AG04450 (cell line): Measurements from ENCODE around the gene CSNK1D. TPM values are rescaled to one million over a fixed set of nuclear protein-coding genes. Genes with fewer than 3 reads are reported as not detected.

Experiments used
- CTCF ChIA-PET: fragments of 300-600, 350-600 bp; formaldehyde crosslinking; extraction: SDS; loops from one replicate; lab custom pipeline; 2022; ENCODE audit warnings: antibody characterized with exemption, inconsistent platforms; lab: Charles Lee
- POLR2A ChIA-PET: fragments of 350-600 bp; formaldehyde crosslinking; extraction: SDS; loops from one replicate; lab custom pipeline; 2021; ENCODE audit warnings: antibody characterized with exemption, inconsistent platforms; lab: Yijun Ruan, JAX
- DNase-seq: peaks from one replicate; pipeline ENCODE4 v3.0.0-alpha.2; 2011; ENCODE audit warnings: low read depth, low spot score
- H3K27ac ChIP-seq: one replicate; pipeline ENCODE4 v1.5.1; 2012; ENCODE audit warnings: low read depth, low read length, control low read depth
- H3K27me3 ChIP-seq: one replicate; pipeline ENCODE4 v1.6.0; 2012; ENCODE audit warnings: low read length; ENCODE audit not compliant: control insufficient read depth, insufficient read depth
- H3K4me3 ChIP-seq: 2 replicates; pipeline ENCODE4 v1.5.1; 2011; ENCODE audit warnings: mild to moderate bottlenecking, low read depth, low read length, control low read depth
- H3K9me3 ChIP-seq: 2 replicates; pipeline ENCODE4 v1.5.1; 2012; ENCODE audit warnings: low read length; ENCODE audit not compliant: control insufficient read depth, insufficient read depth
- CTCF ChIP-seq: IDR thresholded peaks from 2 replicates; pipeline ENCODE4 v1.5.1; 2011; ENCODE audit warnings: low read depth, low read length, control low read depth, inconsistent platforms
- polyA plus RNA-seq: library from polyadenylated mRNA; depleted of rRNA; stranded (reverse); fragments of >200 nt; gene quantifications from 2 replicates; pipeline ENCODE4 v1.2.3, GENCODE V29; 2011

Gene CSNK1D
- polyA plus RNA-seq, 1 experiment = 74.4 TPM

GRCh38 chr17:82314012-82314726, 40.7 kb upstream of the CSNK1D start:
- Histone ChIP-seq H3K27ac (no peak overlapping the region), H3K4me3 (no peak overlapping the region), H3K9me3 (peaks cover 21% of the 10 kb centered on the region), H3K27me3 (peaks cover 51% of the 10 kb centered on the region)
- TF ChIP-seq CTCF = no peak
- DNase-seq = no peak
- ChIA-PET POLR2A (no interaction called here), CTCF (no interaction called here)

DNA sequence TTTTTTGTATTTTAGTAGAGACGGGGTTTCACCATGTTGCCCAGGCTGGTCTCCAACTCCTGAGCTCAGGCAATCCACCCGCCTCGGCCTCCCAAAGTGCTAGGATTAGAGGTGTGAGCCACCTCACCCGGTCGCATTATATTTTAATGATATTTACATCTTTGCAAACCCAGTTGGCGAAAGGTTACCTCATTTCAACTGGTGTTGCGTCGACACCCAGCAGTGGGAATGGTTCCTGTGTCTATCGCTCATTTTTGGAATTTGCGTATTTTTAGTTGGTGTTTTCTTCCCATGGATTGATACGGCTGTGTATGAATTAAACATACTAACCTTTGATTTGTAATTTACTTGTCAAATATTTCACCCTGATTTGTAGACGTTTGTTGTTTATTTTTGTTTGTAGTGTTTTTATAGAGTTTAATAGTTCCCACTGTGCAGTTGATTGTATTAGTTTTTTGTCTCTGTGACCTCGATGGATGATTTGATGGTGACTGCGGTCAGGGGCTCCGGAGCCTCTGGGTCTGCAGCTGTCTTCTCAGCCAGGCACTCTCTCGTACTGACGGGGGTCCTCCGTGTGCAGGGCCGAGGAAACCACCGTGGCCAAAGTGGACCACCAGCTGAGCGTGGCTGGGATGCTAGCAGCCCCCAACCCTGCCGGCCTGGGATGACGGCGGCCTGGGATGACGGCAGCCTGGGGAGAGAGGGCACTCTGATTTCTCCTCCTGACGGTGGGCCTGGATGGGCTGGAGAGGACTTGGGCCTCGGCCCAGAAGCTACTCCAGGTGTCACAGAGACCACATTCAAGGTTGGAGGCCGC, 39.9 kb upstream of the CSNK1D start:
- H3K9me3 ChIP-seq = peaks cover 16% of the 10 kb centered on the region; the same call in 1 of the 2 replicates
- no peak overlapping the region for H3K4me3 ChIP-seq
- no peak for TF ChIP-seq CTCF
- H3K27me3 ChIP-seq = peaks cover 51% of the 10 kb centered on the region
- DNase-seq = no peak
- no peak overlapping the region for H3K27ac ChIP-seq
- ChIA-PET POLR2A (no interaction called here), CTCF (no interaction called here)

- Histone ChIP-seq H3K9me3 (peaks cover 3% of the 10 kb centered on the region; the same call in 1 of the 2 replicates), H3K27me3 (peaks cover 50% of the 10 kb centered on the region), H3K4me3 (no peak overlapping the region), H3K27ac (no peak overlapping the region)
- no peak for DNase-seq
- no peak for TF ChIP-seq CTCF
- CTCF ChIA-PET = no interaction called here
- POLR2A ChIA-PET = no interaction called here
These were observed 38.5 kb upstream of the CSNK1D start for GRCh38 chr17:82311971-82312370.

GRCh38 chr17:82310877-82311276, 37.4 kb upstream of the CSNK1D start:
- Histone ChIP-seq H3K4me3 (no peak overlapping the region), H3K27ac (no peak overlapping the region), H3K27me3 (peaks cover 39% of the 10 kb centered on the region), H3K9me3 (peaks cover 3% of the 10 kb centered on the region; the same call in 1 of the 2 replicates)
- TF ChIP-seq CTCF = no peak
- ChIA-PET POLR2A (no interaction called here), CTCF (no interaction called here)
- no peak for DNase-seq
